Aorta (tissue), 5 donors: Measurements from ENCODE around the gene SPACDR. TPM values are rescaled to one million over a fixed set of nuclear protein-coding genes. Genes with fewer than 3 reads are reported as not detected.
"Not testable (repeated sequence)": the region's sequence is repeated elsewhere in the genome, so short reads cannot be mapped to it uniquely, and the experiment has no call there.

Experiments
- ATAC-seq: fragments of 200-7000 bp; cut with Tn5 transposase; one replicate; pipeline ENCODE4 v1.9.1; 2022; ENCODE audit warnings: moderate library complexity; ENCODE audit not compliant: low FRiP score
- DNase-seq, 2 donors: peaks; one replicate each; pipeline ENCODE4 v3.0.0-alpha.2; 2020
- H3K27ac ChIP-seq, 2 donors: one replicate each; pipeline ENCODE4 v1.5.1; 2013; ENCODE audit warnings: low read length in 2 of 2, mild to moderate bottlenecking in 2 of 2, moderate library complexity in 2 of 2, control low read depth in 1 of 2, inconsistent platforms in 1 of 2, low read depth in 1 of 2
- H3K27me3 ChIP-seq, 2 donors: one replicate each; pipeline ENCODE4 v1.6.1; 2013; ENCODE audit warnings: control low read depth in 1 of 2, low read length in 1 of 2, mild to moderate bottlenecking in 1 of 2, moderate library complexity in 1 of 2; ENCODE audit not compliant: insufficient read depth in 2 of 2, control insufficient read depth in 1 of 2
- H3K36me3 ChIP-seq, 2 donors: one replicate each; pipeline ENCODE4 v1.6.1; 2013; ENCODE audit warnings: control low read depth in 1 of 2, low read length in 1 of 2, mild to moderate bottlenecking in 1 of 2; ENCODE audit not compliant: insufficient read depth in 2 of 2, control insufficient read depth in 1 of 2
- H3K4me1 ChIP-seq, 2 donors: one replicate each; pipeline ENCODE4 v1.6.1; 2013; ENCODE audit warnings: low read length in 2 of 2, control low read depth in 1 of 2, mild to moderate bottlenecking in 1 of 2, moderate library complexity in 1 of 2; ENCODE audit not compliant: insufficient read depth in 2 of 2, control insufficient read depth in 1 of 2
- H3K4me3 ChIP-seq, 2 donors: one replicate each; pipeline ENCODE4 v1.5.1; 2013; ENCODE audit warnings: low read length in 2 of 2, control low read depth in 1 of 2, mild to moderate bottlenecking in 1 of 2
- H3K9me3 ChIP-seq: one replicate; pipeline ENCODE4 v1.6.1; 2013; ENCODE audit warnings: mild to moderate bottlenecking, low read length; ENCODE audit not compliant: control insufficient read depth
- WGBS, 2 donors: extraction: QIAGEN DNeasy Blood & Tissue Kit; methylation state at CpG; one replicate each; pipeline ENCODE4 v1.1.7; 2013; 5-methylcytosine and 5-hydroxymethylcytosine counted together
- intact Hi-C, 2 donors: fragments of 100-400 bp; cut with DNase I; formaldehyde crosslinking; loops; one replicate each; pipeline versions ENCODE4 v1.14.2 to v1.15.0; 2022
- polyA plus RNA-seq, 2 donors: library from polyadenylated mRNA; stranded (reverse); fragments of 200-250 nt; gene quantifications; one replicate each; pipeline ENCODE4 v1.2.3, GENCODE V29; 2013
- total RNA-seq, 2 donors: library from RNA; stranded (reverse); fragmentation: NEBNext Ultra II Directional; extraction: Animal tissue kit (Norgen Biotek cat#: 25700); gene quantifications; one replicate each; pipeline ENCODE4 v1.2.1, GENCODE V29; 2021
- donor health status: healthy with polysubstance abuse.
- donor health status: Bipolar disorder and iron deficiency.
- donor health status: DM: no; HTN: no; CAD: no.
- donor health status: DM: no; HTN: no; CAD: no.
- donor health status: DM: yes; HTN: yes; CAD: no.

SPACDR gene
- total and polyA plus RNA-seq, 4 donors = 0.31 to 2.0 (median 1.0) TPM; not detected in 1

DNA sequence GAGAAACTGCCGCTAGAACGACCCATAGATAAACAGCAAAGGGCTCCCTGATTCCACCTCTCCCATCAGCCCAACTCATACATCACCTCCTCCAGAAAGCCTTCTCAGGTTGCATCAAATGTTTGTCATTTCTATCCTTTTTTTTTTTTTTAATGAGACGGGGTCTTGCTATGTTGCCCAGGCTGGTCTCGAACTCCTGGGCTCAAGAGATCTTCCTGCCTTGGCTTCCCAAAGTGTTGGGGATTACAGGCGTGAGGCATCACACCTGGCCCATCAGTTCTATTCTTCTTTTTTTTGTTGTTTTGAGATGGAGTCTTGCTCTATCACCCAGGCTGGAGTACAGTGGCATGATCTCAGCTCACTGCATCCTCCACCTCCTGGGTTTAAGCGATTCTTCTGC is 7.0 kb downstream of the SPACDR start:
- H3K36me3 ChIP-seq = no peaks in the 10 kb centered on the region
- no peak for ATAC-seq
- WGBS, 2 donors = 89 to 94% methylated on average over 6 of the region's 6 CpGs

DNA sequence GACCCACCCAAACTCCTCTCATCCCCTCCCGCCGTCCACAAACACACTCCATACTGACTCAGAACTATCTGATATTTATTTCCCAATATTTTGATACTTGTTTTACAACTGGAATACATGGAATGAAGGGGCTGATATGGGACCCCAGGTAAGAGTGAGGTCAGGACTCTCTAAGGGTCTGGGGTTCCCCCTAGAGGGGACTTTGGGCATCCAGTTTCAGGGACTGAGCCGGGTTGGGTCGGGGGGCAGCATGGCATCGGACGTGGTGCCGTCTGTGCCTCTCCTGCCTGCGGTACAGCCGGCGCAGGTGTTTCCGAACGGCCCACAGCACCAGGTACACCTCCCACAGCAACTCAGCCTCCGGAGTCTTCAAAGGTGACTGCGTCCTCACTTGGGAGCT is 7.5 kb downstream of the SPACDR start:
- Histone ChIP-seq H3K9me3 (no peaks in the 10 kb centered on the region), H3K36me3 (no peaks in the 10 kb centered on the region), H3K27me3 (no peaks in the 10 kb centered on the region), H3K27ac (no peak overlapping the region), H3K4me1 (no peaks in the 10 kb centered on the region), H3K4me3 (no peak overlapping the region)
- no peak for DNase-seq
- intact Hi-C loops = no loop called here
- WGBS, 2 donors = 87 to 89% methylated on average over 14 of the region's 14 CpGs
- ATAC-seq = no peak

More for the DNA sequence above, 7.0 kb downstream of the SPACDR start:
- Histone ChIP-seq H3K4me1 (no peaks in the 10 kb centered on the region), H3K4me3 (no peak overlapping the region), H3K27ac (no peak overlapping the region), H3K27me3 (no peaks in the 10 kb centered on the region), H3K9me3 (no peaks in the 10 kb centered on the region)
- intact Hi-C loops = no loop called here
- DNase-seq = no peak

DNA sequence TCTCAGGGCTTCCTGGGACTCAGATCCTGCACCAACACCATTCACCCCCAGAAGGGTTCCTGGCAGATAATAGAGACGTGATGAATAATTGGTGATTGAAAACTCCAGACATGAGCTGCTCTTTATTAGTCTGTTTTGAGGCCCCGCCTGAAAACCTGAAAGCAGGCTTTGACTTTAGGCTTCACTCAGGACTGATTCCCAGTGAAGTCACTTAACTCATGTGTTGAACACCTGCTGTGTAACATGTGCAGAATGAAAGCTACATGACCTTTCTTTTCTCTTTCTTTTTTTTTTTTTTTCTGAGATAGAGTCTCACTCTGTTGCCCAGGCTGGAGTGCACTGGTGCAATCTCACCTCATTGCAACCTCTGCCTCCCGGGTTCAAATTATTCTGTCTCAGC is 8.9 kb downstream of the SPACDR start:
- WGBS, 2 donors = 90 to 97% methylated on average over 3 of the region's 3 CpGs
- H3K27ac ChIP-seq = no peak overlapping the region
- ATAC-seq = no peak
- H3K4me3 ChIP-seq = no peak overlapping the region
- H3K4me1 ChIP-seq = no peaks in the 10 kb centered on the region
- intact Hi-C loops = no loop called here
- no peaks in the 10 kb centered on the region for H3K9me3 ChIP-seq
- no peaks in the 10 kb centered on the region for H3K27me3 ChIP-seq
- no peaks in the 10 kb centered on the region for H3K36me3 ChIP-seq
- DNase-seq = no peak

DNA sequence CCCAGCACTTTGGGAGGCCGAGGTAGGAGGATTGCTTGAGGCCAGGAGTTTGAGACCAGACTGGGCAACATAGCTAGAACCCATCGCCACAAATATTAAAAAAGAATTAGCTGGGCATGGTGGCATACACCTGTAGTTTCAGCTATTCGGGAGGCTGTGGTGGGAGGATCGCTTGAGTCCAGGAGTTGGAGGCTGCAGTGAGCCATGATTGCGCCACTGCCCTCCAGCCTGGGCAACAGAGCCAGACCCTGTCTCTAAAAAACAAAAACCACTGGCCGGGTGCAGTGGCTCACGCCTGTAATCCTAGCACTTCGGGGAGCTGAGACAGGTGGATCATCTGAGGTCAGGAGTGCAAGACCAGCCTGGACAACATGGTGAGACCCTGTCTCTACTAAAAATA is 10.2 kb downstream of the SPACDR start:
- H3K9me3 ChIP-seq, H3K4me1 ChIP-seq, DNase-seq, intact Hi-C loops, H3K4me3 ChIP-seq, H3K36me3 ChIP-seq, H3K27ac ChIP-seq, ATAC-seq, H3K27me3 ChIP-seq: not testable (repeated sequence)
- 94 to 95% methylated on average over 8 of the region's 8 CpGs for WGBS, 2 donors

DNA sequence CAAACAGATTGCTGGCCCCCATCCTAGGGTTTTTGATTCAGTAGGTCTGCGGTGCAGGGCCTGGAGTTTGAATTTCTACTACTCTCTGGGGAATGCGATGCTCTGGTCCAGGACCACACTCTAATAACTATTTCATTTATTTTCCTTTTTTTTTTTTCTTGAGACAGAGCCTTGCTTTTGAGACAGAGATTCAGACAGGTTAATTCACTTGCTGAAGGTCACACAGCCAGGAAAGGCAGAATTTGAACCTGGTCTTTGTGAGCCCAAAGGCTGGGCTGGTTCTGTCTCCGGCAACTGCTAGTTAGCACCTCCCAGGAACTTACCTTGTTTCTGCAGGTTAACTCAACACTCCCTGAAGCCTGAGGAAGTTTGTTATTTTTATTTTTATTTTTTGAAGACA is 11.5 kb downstream of the SPACDR start:
- Histone ChIP-seq H3K36me3 (no peaks in the 10 kb centered on the region), H3K4me3 (no peak overlapping the region), H3K27ac (no peak overlapping the region), H3K27me3 (no peaks in the 10 kb centered on the region), H3K4me1 (no peaks in the 10 kb centered on the region), H3K9me3 (no peaks in the 10 kb centered on the region)
- ATAC-seq (no peak), DNase-seq (no peak)
- intact Hi-C loops = no loop called here
- 88 to 90% methylated on average over 3 of the region's 3 CpGs for WGBS, 2 donors

DNA sequence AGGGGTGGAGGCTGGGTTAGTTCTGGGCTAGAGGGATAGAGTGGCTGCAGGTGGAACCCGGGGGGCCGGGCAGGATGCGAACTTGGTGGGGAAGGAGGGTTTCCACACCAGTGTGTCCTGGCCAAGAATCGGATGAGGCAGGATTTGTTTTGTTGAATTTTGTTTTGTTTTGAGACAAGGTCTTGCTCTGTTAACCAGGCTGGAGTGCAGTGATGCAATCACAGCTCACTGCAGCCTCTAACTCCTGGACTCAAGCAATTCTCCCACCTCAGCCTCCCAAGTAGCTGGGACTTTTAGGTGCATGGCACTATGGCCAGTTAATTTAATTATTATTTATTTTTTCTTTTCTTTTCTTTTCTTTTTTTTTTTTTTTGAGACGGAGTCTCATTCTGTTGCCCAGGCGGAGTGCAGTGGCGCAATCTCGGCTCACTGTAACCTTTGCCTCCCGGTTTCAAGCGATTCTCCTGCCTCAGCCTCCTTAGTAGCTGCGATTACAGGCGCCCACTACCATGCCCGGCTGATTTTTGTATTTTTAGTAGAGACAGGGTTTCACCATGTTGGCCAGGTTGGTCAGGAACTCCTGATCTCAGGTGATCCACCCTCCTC is 14.8 kb downstream of the SPACDR start:
- H3K36me3 ChIP-seq = no peaks in the 10 kb centered on the region
- H3K27me3 ChIP-seq = no peaks in the 10 kb centered on the region
- no peaks in the 10 kb centered on the region for H3K4me1 ChIP-seq
- H3K27ac ChIP-seq = no peak overlapping the region
- H3K4me3 ChIP-seq = no peak overlapping the region
- 92% methylated on average over 13 of the region's 13 CpGs for whole genome bisulfite sequencing, 2 donors
- no peaks in the 10 kb centered on the region for H3K9me3 ChIP-seq
- DNase-seq (no peak), ATAC-seq (no peak)
- intact Hi-C loops = no loop called here

DNA sequence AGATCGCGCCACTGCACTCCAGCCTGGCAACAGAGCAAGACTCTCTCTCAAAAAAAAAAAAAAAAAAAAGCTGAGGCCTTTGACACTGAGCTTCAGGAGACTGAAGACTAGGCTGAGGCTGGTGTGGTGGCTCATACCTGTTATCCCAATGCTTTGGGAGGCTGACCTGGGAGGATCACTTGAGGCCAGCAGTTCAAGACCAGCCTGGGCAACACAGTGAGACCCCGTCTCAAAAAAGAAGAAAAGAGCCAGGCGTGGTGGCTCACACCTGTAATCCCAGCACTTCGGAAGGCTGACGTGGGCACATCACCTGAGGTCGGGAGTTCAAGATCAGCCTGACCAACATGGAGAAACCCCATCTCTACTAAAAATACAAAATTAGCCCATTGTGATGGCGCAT is 16.7 kb downstream of the SPACDR start:
- H3K27ac ChIP-seq, DNase-seq, H3K9me3 ChIP-seq, H3K36me3 ChIP-seq, ATAC-seq, H3K4me1 ChIP-seq, H3K4me3 ChIP-seq, intact Hi-C loops, H3K27me3 ChIP-seq: not testable (repeated sequence)
- WGBS, 2 donors = 95% methylated on average over 8 of the region's 8 CpGs

DNA sequence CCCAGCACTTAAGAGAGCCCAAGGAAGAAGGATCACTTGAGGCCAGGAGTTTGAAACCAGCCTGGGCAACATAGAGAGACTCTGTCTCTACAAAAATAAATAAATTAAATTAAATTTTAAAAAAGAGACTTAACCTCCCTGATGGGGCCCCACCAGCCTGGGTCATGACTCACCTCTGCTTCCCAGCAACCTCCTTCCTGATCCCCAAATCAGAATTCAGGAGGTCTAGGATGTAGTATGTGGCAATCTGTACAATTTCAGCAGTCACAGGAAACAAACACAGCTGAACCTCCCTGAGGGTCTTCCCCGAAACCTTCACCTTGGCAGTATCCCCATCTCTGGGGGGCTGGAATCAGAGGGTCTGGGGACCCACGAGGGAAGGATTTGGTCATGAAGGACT is 18.0 kb downstream of the SPACDR start:
- H3K4me1 ChIP-seq = no peaks in the 10 kb centered on the region
- no peak for ATAC-seq
- 73% methylated on average over 2 of the region's 2 CpGs for WGBS, 2 donors
- no peaks in the 10 kb centered on the region for H3K27me3 ChIP-seq
- no peak overlapping the region for H3K4me3 ChIP-seq
- H3K9me3 ChIP-seq = no peaks in the 10 kb centered on the region
- intact Hi-C loops = no loop called here
- no peak overlapping the region for H3K27ac ChIP-seq
- peak in 1 of 2 donors; percentile 25 for DNase-seq
- H3K36me3 ChIP-seq = no peaks in the 10 kb centered on the region

DNA sequence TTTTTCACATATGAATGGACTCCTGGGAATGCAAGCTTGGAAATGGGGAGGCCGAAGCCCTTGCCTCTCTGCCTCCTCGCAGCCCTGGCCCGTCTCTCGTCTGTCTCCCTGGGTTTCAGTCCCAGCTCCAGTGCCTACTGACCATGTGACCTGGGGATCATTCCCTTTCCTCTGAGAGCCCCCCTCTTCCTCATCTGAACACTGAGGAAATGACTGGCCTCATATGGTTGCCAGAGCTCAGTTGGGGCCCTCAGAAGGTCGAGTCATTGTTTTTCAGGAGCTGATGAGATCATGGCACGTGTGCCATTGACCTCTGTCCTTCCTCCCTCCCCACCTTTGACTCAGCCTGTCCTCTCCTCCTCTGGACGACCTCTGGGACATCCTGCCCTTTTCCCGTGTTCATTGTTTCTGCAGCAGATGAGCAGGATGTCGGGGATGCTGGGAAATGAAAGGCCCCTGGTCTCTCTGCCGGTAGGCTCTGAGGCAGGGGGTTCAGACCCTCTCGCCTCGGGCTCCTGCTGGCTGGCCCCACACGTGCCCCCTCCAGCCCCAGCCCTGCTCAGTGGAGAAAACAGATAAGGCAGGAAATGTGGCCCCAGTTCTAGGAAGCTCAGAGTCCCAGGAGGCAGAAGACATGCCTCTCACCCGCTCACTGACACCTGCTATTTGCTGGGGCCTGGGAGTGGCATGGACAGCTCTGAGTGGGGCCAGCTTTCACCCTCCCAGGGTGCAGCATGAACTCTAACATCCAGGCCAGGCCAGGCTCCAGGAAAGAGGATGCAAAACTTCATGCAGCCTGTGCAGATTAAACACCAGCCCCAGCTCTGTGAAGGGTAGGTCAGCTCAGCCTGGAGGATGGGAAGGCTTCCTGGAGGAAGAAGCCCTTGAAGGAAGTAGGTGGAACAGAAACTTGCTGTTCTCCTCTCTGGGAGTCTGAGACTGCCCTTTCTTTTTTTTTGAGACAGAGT is 19.5 kb downstream of the SPACDR start:
- Histone ChIP-seq H3K9me3 (no peaks in the 10 kb centered on the region), H3K27ac (no peak overlapping the region), H3K27me3 (no peaks in the 10 kb centered on the region), H3K4me1 (no peaks in the 10 kb centered on the region), H3K4me3 (no peak overlapping the region), H3K36me3 (no peaks in the 10 kb centered on the region)
- 48% methylated on average over 14 of the region's 14 CpGs for WGBS, 2 donors
- DNase-seq (peak; percentile 51 to 71), ATAC-seq (peak; percentile 65)
- intact Hi-C loops = no loop called here
